ENCODE data around the gene CALN1. TPM values are rescaled to one million over a fixed set of nuclear protein-coding genes. Genes with fewer than 3 reads are reported as not detected.

CALN1 gene
- total and polyA plus RNA-seq, 2 experiments from 2014 or later = 7.6 to 14.5 TPM

DNA sequence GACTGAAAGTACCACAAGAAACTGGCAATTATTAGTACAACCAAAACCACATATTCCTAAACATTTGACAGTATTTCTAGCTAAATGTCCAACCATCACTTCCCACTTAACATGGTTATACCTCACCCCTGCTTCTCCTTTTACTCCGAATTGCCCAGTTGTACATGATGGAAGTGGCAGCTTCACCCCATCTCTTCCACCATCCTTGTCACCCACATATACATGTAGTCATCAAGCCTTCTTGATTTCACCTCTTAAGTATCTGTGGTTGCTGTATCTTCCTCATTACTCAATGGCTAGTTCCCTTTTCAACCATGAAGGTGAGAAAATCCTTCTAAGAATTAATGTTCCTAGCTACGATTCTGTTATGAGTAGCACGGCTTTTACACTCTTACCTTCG is 388.2 kb downstream of the CALN1 start:
- DNase-seq (ENCODE audit: low spot score) (no peak), ATAC-seq (no peak)
- no peaks in the 10 kb centered on the region for H3F3A ChIP-seq (replicated peaks; ENCODE audit: low read depth)
- no peaks in the 10 kb centered on the region for H3K4me1 Mint-ChIP-seq
- H3K27me3 ChIP-seq (ENCODE audit: insufficient read depth) = no peaks in the 10 kb centered on the region
- no peaks in the 10 kb centered on the region for H3K79me2 ChIP-seq (replicated peaks; ENCODE audit: insufficient read depth)
- no peak overlapping the region for H3K4me3 Mint-ChIP-seq
- no peaks in the 10 kb centered on the region for H4K20me1 ChIP-seq (replicated peaks; ENCODE audit: insufficient read depth)
- H3K4me2 ChIP-seq = no peak overlapping the region
- H3K36me3 ChIP-seq (ENCODE audit: insufficient read depth) = no peaks in the 10 kb centered on the region; the same call in 1 of the 2 replicates
- H3K4me3 ChIP-seq = no peak overlapping the region
- no peaks in the 10 kb centered on the region for H3K4me1 ChIP-seq (ENCODE audit: insufficient read depth)
- no peak overlapping the region for H3K27ac Mint-ChIP-seq
- no peaks in the 10 kb centered on the region for H3K27me3 Mint-ChIP-seq (ENCODE audit: insufficient read depth, low read depth, poor library complexity)
- H3K27ac ChIP-seq (ENCODE audit: low read depth) = no peak overlapping the region
- H3K9me3 Mint-ChIP-seq = peaks cover 2% of the 10 kb centered on the region; the same call in 1 of the 3 replicates
- TF ChIP-seq, protein P1, sequence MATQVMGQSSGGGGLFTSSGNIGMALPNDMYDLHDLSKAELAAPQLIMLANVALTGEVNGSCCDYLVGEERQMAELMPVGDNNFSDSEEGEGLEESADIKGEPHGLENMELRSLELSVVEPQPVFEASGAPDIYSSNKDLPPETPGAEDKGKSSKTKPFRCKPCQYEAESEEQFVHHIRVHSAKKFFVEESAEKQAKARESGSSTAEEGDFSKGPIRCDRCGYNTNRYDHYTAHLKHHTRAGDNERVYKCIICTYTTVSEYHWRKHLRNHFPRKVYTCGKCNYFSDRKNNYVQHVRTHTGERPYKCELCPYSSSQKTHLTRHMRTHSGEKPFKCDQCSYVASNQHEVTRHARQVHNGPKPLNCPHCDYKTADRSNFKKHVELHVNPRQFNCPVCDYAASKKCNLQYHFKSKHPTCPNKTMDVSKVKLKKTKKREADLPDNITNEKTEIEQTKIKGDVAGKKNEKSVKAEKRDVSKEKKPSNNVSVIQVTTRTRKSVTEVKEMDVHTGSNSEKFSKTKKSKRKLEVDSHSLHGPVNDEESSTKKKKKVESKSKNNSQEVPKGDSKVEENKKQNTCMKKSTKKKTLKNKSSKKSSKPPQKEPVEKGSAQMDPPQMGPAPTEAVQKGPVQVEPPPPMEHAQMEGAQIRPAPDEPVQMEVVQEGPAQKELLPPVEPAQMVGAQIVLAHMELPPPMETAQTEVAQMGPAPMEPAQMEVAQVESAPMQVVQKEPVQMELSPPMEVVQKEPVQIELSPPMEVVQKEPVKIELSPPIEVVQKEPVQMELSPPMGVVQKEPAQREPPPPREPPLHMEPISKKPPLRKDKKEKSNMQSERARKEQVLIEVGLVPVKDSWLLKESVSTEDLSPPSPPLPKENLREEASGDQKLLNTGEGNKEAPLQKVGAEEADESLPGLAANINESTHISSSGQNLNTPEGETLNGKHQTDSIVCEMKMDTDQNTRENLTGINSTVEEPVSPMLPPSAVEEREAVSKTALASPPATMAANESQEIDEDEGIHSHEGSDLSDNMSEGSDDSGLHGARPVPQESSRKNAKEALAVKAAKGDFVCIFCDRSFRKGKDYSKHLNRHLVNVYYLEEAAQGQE (IDR thresholded peaks at IDR 0.05; ENCODE audit: unreplicated experiment) = no peak
- no peak for TF ChIP-seq EZH2phosphoT487 (IDR thresholded peaks at IDR 0.05; ENCODE audit: unreplicated experiment)
- TF ChIP-seq CREB1 (CRISPR knock-in tag; IDR thresholded peaks at IDR 0.05; ENCODE audit: low read depth) = no peak
- TF ChIP-seq ZNF114 (CRISPR knock-in tag; IDR thresholded peaks at IDR 0.05) = no peak
- no peak for TF ChIP-seq NANOG (IDR thresholded peaks at IDR 0.05; ENCODE audit: borderline replicate concordance)
- TF ChIP-seq, protein P2, sequence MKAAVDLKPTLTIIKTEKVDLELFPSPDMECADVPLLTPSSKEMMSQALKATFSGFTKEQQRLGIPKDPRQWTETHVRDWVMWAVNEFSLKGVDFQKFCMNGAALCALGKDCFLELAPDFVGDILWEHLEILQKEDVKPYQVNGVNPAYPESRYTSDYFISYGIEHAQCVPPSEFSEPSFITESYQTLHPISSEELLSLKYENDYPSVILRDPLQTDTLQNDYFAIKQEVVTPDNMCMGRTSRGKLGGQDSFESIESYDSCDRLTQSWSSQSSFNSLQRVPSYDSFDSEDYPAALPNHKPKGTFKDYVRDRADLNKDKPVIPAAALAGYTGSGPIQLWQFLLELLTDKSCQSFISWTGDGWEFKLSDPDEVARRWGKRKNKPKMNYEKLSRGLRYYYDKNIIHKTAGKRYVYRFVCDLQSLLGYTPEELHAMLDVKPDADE (IDR thresholded peaks at IDR 0.05) = no peak
- TF ChIP-seq STAT1 (IDR thresholded peaks at IDR 0.05; ENCODE audit: unreplicated experiment) = no peak
- TF ChIP-seq, protein P3, sequence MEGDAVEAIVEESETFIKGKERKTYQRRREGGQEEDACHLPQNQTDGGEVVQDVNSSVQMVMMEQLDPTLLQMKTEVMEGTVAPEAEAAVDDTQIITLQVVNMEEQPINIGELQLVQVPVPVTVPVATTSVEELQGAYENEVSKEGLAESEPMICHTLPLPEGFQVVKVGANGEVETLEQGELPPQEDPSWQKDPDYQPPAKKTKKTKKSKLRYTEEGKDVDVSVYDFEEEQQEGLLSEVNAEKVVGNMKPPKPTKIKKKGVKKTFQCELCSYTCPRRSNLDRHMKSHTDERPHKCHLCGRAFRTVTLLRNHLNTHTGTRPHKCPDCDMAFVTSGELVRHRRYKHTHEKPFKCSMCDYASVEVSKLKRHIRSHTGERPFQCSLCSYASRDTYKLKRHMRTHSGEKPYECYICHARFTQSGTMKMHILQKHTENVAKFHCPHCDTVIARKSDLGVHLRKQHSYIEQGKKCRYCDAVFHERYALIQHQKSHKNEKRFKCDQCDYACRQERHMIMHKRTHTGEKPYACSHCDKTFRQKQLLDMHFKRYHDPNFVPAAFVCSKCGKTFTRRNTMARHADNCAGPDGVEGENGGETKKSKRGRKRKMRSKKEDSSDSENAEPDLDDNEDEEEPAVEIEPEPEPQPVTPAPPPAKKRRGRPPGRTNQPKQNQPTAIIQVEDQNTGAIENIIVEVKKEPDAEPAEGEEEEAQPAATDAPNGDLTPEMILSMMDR (conservative IDR thresholded peaks at IDR 0.05; ENCODE audit: low read depth in 2 of 2) = no peak
- TF ChIP-seq, protein P4, sequence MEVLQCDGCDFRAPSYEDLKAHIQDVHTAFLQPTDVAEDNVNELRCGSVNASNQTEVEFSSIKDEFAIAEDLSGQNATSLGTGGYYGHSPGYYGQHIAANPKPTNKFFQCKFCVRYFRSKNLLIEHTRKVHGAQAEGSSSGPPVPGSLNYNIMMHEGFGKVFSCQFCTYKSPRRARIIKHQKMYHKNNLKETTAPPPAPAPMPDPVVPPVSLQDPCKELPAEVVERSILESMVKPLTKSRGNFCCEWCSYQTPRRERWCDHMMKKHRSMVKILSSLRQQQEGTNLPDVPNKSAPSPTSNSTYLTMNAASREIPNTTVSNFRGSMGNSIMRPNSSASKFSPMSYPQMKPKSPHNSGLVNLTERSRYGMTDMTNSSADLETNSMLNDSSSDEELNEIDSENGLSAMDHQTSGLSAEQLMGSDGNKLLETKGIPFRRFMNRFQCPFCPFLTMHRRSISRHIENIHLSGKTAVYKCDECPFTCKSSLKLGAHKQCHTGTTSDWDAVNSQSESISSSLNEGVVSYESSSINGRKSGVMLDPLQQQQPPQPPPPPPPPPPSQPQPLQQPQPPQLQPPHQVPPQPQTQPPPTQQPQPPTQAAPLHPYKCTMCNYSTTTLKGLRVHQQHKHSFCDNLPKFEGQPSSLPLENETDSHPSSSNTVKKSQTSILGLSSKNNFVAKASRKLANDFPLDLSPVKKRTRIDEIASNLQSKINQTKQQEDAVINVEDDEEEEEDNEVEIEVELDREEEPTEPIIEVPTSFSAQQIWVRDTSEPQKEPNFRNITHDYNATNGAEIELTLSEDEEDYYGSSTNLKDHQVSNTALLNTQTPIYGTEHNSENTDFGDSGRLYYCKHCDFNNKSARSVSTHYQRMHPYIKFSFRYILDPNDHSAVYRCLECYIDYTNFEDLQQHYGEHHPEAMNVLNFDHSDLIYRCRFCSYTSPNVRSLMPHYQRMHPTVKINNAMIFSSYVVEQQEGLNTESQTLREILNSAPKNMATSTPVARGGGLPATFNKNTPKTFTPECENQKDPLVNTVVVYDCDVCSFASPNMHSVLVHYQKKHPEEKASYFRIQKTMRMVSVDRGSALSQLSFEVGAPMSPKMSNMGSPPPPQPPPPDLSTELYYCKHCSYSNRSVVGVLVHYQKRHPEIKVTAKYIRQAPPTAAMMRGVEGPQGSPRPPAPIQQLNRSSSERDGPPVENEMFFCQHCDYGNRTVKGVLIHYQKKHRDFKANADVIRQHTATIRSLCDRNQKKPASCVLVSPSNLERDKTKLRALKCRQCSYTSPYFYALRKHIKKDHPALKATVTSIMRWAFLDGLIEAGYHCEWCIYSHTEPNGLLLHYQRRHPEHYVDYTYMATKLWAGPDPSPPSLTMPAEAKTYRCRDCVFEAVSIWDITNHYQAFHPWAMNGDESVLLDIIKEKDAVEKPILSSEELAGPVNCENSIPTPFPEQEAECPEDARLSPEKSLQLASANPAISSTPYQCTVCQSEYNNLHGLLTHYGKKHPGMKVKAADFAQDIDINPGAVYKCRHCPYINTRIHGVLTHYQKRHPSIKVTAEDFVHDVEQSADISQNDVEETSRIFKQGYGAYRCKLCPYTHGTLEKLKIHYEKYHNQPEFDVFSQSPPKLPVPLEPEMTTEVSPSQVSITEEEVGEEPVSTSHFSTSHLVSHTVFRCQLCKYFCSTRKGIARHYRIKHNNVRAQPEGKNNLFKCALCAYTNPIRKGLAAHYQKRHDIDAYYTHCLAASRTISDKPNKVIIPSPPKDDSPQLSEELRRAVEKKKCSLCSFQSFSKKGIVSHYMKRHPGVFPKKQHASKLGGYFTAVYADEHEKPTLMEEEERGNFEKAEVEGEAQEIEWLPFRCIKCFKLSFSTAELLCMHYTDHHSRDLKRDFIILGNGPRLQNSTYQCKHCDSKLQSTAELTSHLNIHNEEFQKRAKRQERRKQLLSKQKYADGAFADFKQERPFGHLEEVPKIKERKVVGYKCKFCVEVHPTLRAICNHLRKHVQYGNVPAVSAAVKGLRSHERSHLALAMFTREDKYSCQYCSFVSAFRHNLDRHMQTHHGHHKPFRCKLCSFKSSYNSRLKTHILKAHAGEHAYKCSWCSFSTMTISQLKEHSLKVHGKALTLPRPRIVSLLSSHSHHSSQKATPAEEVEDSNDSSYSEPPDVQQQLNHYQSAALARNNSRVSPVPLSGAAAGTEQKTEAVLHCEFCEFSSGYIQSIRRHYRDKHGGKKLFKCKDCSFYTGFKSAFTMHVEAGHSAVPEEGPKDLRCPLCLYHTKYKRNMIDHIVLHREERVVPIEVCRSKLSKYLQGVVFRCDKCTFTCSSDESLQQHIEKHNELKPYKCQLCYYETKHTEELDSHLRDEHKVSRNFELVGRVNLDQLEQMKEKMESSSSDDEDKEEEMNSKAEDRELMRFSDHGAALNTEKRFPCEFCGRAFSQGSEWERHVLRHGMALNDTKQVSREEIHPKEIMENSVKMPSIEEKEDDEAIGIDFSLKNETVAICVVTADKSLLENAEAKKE (CRISPR knock-in tag; IDR thresholded peaks at IDR 0.05) = no peak
- TF ChIP-seq EZH2 (IDR thresholded peaks at IDR 0.05; ENCODE audit: low read depth, unreplicated experiment) = no peak
- TF ChIP-seq JUNB (IDR thresholded peaks at IDR 0.05; ENCODE audit: unreplicated experiment) = no peak
- no peak for TF ChIP-seq ZNF331 (CRISPR knock-in tag; IDR thresholded peaks at IDR 0.05; ENCODE audit: low read depth)
- no peak for TF ChIP-seq POLR2AphosphoS5 (IDR thresholded peaks at IDR 0.05; ENCODE audit: low read depth)
- H2AFZ ChIP-seq = no peak overlapping the region
- H3K9me2 ChIP-seq (ENCODE audit: insufficient read depth) = 0 out of 2 replicates have a peak, but pooled peaks cover 7% of the 10 kb centered on the region
- H3K36me3 Mint-ChIP-seq (ENCODE audit: low read depth) = peaks cover 13% of the 10 kb centered on the region; the same call in 2 of the 3 replicates

Data from GM23338 (cell line).